Liver (tissue), 9 donors: Measurements from ENCODE around the gene KIRREL3. TPM values are rescaled to one million over a fixed set of nuclear protein-coding genes. Genes with fewer than 3 reads are reported as not detected.
A peak's percentile ranks its signal among the peaks of the same experiment; 100 is the strongest.

ENCODE experiments used
- DNase-seq: peaks from one replicate; pipeline ENCODE4 v3.0.0-alpha.2; 2017; ENCODE audit warnings: low spot score
- H3K27ac ChIP-seq, 2 donors: one replicate each; pipeline ENCODE4 v1.7.0; 2013; ENCODE audit warnings: inconsistent platforms in 2 of 2, low read length in 2 of 2, control low read depth in 1 of 2, low read depth in 1 of 2, mild to moderate bottlenecking in 1 of 2
- H3K27me3 ChIP-seq, 4 donors: one replicate each; pipeline versions ENCODE4 v1.6.1 to v1.7.0; 2013; ENCODE audit warnings: low read length in 3 of 4, inconsistent platforms in 1 of 4, mild to moderate bottlenecking in 1 of 4, moderate library complexity in 1 of 4; ENCODE audit not compliant: control insufficient read depth in 4 of 4, insufficient read depth in 4 of 4
- H3K36me3 ChIP-seq, 4 donors: one replicate each; pipeline versions ENCODE4 v1.6.1 to v1.7.0; 2013; ENCODE audit warnings: low read length in 3 of 4, mild to moderate bottlenecking in 3 of 4, low read depth in 1 of 4, moderate library complexity in 1 of 4; ENCODE audit not compliant: control insufficient read depth in 4 of 4, insufficient read depth in 3 of 4
- H3K4me1 ChIP-seq, 4 donors: one replicate each; pipeline versions ENCODE4 v1.6.1 to v1.7.0; 2013; ENCODE audit warnings: low read length in 3 of 4, mild to moderate bottlenecking in 3 of 4, moderate library complexity in 1 of 4; ENCODE audit not compliant: control insufficient read depth in 4 of 4, insufficient read depth in 4 of 4
- H3K4me3 ChIP-seq, 3 donors: one replicate each; pipeline versions ENCODE4 v1.6.1 to v1.7.0; 2013; ENCODE audit warnings: low read length in 3 of 3, control low read depth in 1 of 3, low read depth in 1 of 3, mild to moderate bottlenecking in 1 of 3
- H3K9ac ChIP-seq, 2 donors: one replicate each; pipeline ENCODE4 v1.7.0; 2013; ENCODE audit warnings: low read length in 2 of 2, mild to moderate bottlenecking in 2 of 2, moderate library complexity in 2 of 2, control low read depth in 1 of 2, low read depth in 1 of 2
- H3K9me3 ChIP-seq, 4 donors: one replicate each; pipeline versions ENCODE4 v1.6.1 to v1.7.0; 2013; ENCODE audit warnings: low read length in 3 of 4; ENCODE audit not compliant: control insufficient read depth in 4 of 4
- ATF3 ChIP-seq: IDR thresholded peaks from 2 replicates; pipeline ENCODE4 v1.6.1; 2016; ENCODE audit warnings: antibody characterized with exemption
- CTCF ChIP-seq: fragments of 150-350 bp; IDR thresholded peaks from 2 replicates; pipeline ENCODE4 v1.5.1; 2017; ENCODE audit warnings: improper control_type of control experiment, low read depth, low read length; ENCODE audit not compliant: missing input control
- EGR1 ChIP-seq, 2 donors: IDR thresholded peaks; 2 replicates each; pipeline ENCODE4 v1.6.1; 2016 to 2018; ENCODE audit warnings: antibody characterized with exemption in 2 of 2, low read depth in 2 of 2
- FOXA1 ChIP-seq: IDR thresholded peaks from 2 replicates; pipeline ENCODE4 v1.6.1; 2016; ENCODE audit warnings: antibody characterized with exemption
- FOXA2 ChIP-seq: IDR thresholded peaks from 2 replicates; pipeline ENCODE4 v1.6.1; 2016; ENCODE audit warnings: antibody characterized with exemption
- GABPA ChIP-seq, 2 donors: IDR thresholded peaks in 1 of 2; conservative IDR thresholded peaks in 1 of 2; 2 replicates each; pipeline ENCODE4 v1.6.1; 2016; ENCODE audit warnings: antibody characterized with exemption in 2 of 2, mild to moderate bottlenecking in 1 of 2, moderate library complexity in 1 of 2
- HNF4A ChIP-seq, 2 donors: conservative IDR thresholded peaks; 2 replicates each; pipeline ENCODE4 v1.6.1; 2016; ENCODE audit warnings: antibody characterized with exemption in 2 of 2, mild to moderate bottlenecking in 2 of 2
- HNF4G ChIP-seq: IDR thresholded peaks from 2 replicates; pipeline ENCODE4 v1.6.1; 2016; ENCODE audit warnings: antibody characterized with exemption
- JUND ChIP-seq, 2 donors: IDR thresholded peaks; 2 replicates each; pipeline ENCODE4 v1.6.1; 2016; ENCODE audit warnings: antibody characterized with exemption in 2 of 2
- MAX ChIP-seq: IDR thresholded peaks from 2 replicates; pipeline ENCODE4 v1.6.1; 2016; ENCODE audit warnings: antibody characterized with exemption
- NR2F2 ChIP-seq: IDR thresholded peaks from 2 replicates; pipeline ENCODE4 v1.6.1; 2016; ENCODE audit warnings: antibody characterized with exemption
- RAD21 ChIP-seq, 2 donors: IDR thresholded peaks; 2 replicates each; pipeline ENCODE4 v1.6.1; 2016; ENCODE audit warnings: antibody characterized with exemption in 2 of 2, mild to moderate bottlenecking in 2 of 2
- REST ChIP-seq: IDR thresholded peaks from 2 replicates; pipeline ENCODE4 v1.6.1; 2016; ENCODE audit warnings: antibody characterized with exemption, mild to moderate bottlenecking
- RXRA ChIP-seq, 2 donors: IDR thresholded peaks; 2 replicates each; pipeline ENCODE4 v1.6.1; 2017 to 2018; ENCODE audit warnings: antibody characterized with exemption in 2 of 2, mild to moderate bottlenecking in 1 of 2
- SP1 ChIP-seq: IDR thresholded peaks from 2 replicates; pipeline ENCODE4 v1.6.1; 2018; ENCODE audit warnings: antibody characterized with exemption, mild to moderate bottlenecking
- TAF1 ChIP-seq: conservative IDR thresholded peaks from 2 replicates; pipeline ENCODE4 v1.6.1; 2016; ENCODE audit warnings: antibody characterized with exemption, mild to moderate bottlenecking
- YY1 ChIP-seq: IDR thresholded peaks from 2 replicates; pipeline ENCODE4 v1.6.1; 2016; ENCODE audit warnings: antibody characterized with exemption, mild to moderate bottlenecking
- ZBTB33 ChIP-seq: IDR thresholded peaks from 2 replicates; pipeline ENCODE4 v1.6.1; 2016; ENCODE audit warnings: antibody characterized with exemption
- WGBS: extraction: QIAGEN DNeasy Blood & Tissue Kit; methylation state at CpG from one replicate; pipeline ENCODE4 v1.1.7; 2013; 5-methylcytosine and 5-hydroxymethylcytosine counted together
- polyA plus RNA-seq, 2 donors: library from polyadenylated mRNA; stranded (reverse) in 1 of 2; unstranded in 1 of 2; fragments of 200-250 nt in 1 of 2; fragments of >200 nt in 1 of 2; fragmentation: Nextera tagmentation in 1 of 2; extraction: Ambion mirVana in 1 of 2; gene quantifications; one replicate each; pipeline versions ENCODE4 v1.2.1 to v1.2.3, GENCODE V29; 2013 to 2015
- total RNA-seq, 2 donors: library from RNA; depleted of rRNA; stranded (reverse); fragments of >200 nt; gene quantifications; one replicate each; pipeline ENCODE4 v1.2.3, GENCODE V29; 2014
- donor health status: healthy.
- donor health status: healthy.
- donor health status: healthy.
- donor health status: healthy.
- donor health status: healthy.

The KIRREL3 gene
- total and polyA plus RNA-seq, 4 donors = 0.03 to 0.29 (median 0.08) TPM; not detected in 1

DNA sequence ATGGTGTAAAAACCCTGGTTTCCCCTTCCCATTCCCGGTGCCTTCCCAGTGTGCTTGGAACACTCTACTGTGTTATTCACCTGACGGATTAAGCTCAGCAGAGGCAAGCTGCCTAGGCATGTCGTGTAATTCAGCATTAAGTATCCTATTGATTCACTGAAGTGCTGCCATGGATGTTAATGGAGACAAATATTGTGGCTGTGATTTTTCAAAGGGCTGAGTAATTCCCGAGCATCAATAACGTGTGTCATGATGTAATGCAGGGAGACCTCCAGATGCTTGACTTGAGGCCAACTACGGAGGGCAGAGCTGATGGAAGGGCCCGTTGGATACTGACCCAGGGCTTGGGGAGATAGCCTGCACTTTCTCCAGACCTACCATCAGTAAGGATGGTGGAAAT lies 376.1 kb downstream of the KIRREL3 start:
- Histone ChIP-seq H3K27ac (no peak overlapping the region), H3K4me1 (peaks cover 13 to 45% (median 41%) of the 10 kb centered on the region in 4 donors), H3K4me3 (no peak overlapping the region), H3K9ac (no peak overlapping the region), H3K27me3 (no peaks in the 10 kb centered on the region), H3K9me3 (no peaks in the 10 kb centered on the region), H3K36me3 (no peaks in the 10 kb centered on the region)
- DNase-seq = no peak
- 85% methylated on average over 7 of the region's 7 CpGs for WGBS
- no peak for TF ChIP-seq CTCF
- no peak for TF ChIP-seq MAX

GRCh38 chr11:126619516-126619915 lies 381.1 kb downstream of the KIRREL3 start:
- H3K27ac ChIP-seq = no peak overlapping the region
- no peaks in the 10 kb centered on the region for H3K36me3 ChIP-seq
- peaks cover 0 to 9% (median 3%) of the 10 kb centered on the region in 4 donors for H3K4me1 ChIP-seq
- TF ChIP-seq RAD21 (IDR thresholded peaks at IDR 0.05) (no peak), EGR1 (IDR thresholded peaks at IDR 0.05; ENCODE audit: low read depth in 2 of 2) (no peak), JUND (IDR thresholded peaks at IDR 0.05) (no peak), HNF4G (no peak), SP1 (peak; percentile 51), FOXA1 (no peak), REST (no peak), YY1 (no peak), ATF3 (no peak), CTCF (no peak), RXRA (IDR thresholded peaks at IDR 0.05) (peak; percentile 72 to 84), NR2F2 (no peak), MAX (peak; percentile 85), TAF1 (no peak), GABPA (IDR thresholded peaks at IDR 0.05 in 1 of 2, conservative IDR thresholded peaks at IDR 0.05 in 1 of 2) (no peak), FOXA2 (no peak), HNF4A (conservative IDR thresholded peaks at IDR 0.05) (peak; percentile 41 to 60), ZBTB33 (no peak)
- WGBS = 71% methylated on average over 3 of the region's 3 CpGs
- no peak overlapping the region for H3K4me3 ChIP-seq
- DNase-seq = no peak
- H3K9ac ChIP-seq = no peak overlapping the region
- H3K27me3 ChIP-seq = no peaks in the 10 kb centered on the region
- no peaks in the 10 kb centered on the region for H3K9me3 ChIP-seq
